ENCODE data around the gene FGF5.

FGF5 gene

DNA sequence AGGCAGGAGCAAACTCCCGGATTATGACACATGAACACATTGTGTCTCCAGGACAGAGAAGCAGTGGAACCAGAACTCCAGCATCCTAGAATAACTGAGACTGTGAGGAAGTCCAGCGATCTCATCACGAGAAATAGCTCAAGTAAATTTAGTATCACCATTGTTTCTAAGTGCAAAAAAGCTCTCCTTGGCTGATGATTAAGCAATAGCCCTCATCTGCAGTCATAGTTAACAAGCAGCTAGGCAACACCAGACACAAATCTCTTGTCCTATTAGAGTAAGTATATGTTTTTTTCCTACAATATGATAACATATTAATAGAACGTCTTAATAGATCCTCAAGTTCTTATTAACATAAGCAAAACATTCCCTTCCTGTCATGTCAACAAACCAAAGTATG is 66.7 kb downstream of the FGF5 start:
- TF ChIP-seq, protein P1, sequence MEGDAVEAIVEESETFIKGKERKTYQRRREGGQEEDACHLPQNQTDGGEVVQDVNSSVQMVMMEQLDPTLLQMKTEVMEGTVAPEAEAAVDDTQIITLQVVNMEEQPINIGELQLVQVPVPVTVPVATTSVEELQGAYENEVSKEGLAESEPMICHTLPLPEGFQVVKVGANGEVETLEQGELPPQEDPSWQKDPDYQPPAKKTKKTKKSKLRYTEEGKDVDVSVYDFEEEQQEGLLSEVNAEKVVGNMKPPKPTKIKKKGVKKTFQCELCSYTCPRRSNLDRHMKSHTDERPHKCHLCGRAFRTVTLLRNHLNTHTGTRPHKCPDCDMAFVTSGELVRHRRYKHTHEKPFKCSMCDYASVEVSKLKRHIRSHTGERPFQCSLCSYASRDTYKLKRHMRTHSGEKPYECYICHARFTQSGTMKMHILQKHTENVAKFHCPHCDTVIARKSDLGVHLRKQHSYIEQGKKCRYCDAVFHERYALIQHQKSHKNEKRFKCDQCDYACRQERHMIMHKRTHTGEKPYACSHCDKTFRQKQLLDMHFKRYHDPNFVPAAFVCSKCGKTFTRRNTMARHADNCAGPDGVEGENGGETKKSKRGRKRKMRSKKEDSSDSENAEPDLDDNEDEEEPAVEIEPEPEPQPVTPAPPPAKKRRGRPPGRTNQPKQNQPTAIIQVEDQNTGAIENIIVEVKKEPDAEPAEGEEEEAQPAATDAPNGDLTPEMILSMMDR (IDR thresholded peaks at IDR 0.05) = no peak
- no peaks in the 10 kb centered on the region for H3K36me3 ChIP-seq (ENCODE audit: control insufficient read depth, insufficient read depth, low read length)
- no peak overlapping the region for H3K9ac ChIP-seq
- H3K9me3 ChIP-seq (ENCODE audit: control insufficient read depth, low read length) = no peaks in the 10 kb centered on the region
- no peak overlapping the region for H3K4me2 ChIP-seq (ENCODE audit: low read length)
- H3K79me2 ChIP-seq = no peaks in the 10 kb centered on the region
- no peak overlapping the region for H3K27ac ChIP-seq
- no peaks in the 10 kb centered on the region for H3K4me1 ChIP-seq
- H2AFZ ChIP-seq = no peak overlapping the region
- no peaks in the 10 kb centered on the region for H3K27me3 ChIP-seq (ENCODE audit: control insufficient read depth, insufficient read depth, low read length)
- H3K4me3 ChIP-seq (ENCODE audit: low read depth, low read length) = no peak overlapping the region

DNA sequence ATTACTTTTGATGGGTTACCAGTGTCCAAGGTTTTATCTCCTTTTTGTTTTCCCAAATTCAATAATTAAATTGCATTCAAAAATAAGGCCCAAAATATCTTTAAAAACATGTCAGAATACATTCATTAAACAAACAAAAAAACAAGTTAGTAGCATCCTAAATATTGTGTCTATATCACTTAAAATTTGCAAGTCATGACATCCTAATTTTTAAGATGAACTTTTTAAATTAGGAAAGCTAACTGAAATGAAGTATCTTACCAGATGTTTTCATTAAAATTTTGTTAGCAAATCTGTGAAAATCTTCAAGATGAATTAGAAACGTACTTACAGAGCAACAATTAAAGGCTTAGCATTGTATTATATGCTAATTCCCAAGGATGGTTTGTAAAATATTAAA is 68.1 kb downstream of the FGF5 start:
- no peak overlapping the region for H2AFZ ChIP-seq
- H3K27me3 ChIP-seq (ENCODE audit: control insufficient read depth, insufficient read depth, low read length) = no peaks in the 10 kb centered on the region
- H3K4me1 ChIP-seq = no peaks in the 10 kb centered on the region
- no peak overlapping the region for H3K4me3 ChIP-seq (ENCODE audit: low read depth, low read length)
- TF ChIP-seq, protein P1 (IDR thresholded peaks at IDR 0.05) = no peak
- H3K4me2 ChIP-seq (ENCODE audit: low read length) = no peak overlapping the region
- H3K79me2 ChIP-seq = no peaks in the 10 kb centered on the region
- H3K36me3 ChIP-seq (ENCODE audit: control insufficient read depth, insufficient read depth, low read length) = no peaks in the 10 kb centered on the region
- no peak overlapping the region for H3K27ac ChIP-seq
- H3K9me3 ChIP-seq (ENCODE audit: control insufficient read depth, low read length) = no peaks in the 10 kb centered on the region
- no peak overlapping the region for H3K9ac ChIP-seq

DNA sequence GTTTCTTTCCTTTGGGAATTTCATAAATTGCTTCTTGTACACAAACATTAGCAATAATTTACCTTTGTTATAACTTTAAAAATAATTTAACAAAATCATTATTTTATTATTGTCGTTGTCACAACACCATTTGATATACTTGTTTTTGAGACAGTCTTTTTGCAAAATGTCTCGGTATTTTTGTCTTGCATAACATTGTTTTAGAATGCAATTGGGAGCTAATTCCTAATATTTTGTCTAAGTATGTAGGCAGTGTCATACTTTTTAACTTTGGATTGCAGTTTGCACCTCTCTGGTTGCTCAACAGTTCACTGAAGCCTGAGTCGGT is 68.7 kb downstream of the FGF5 start:
- Histone ChIP-seq H3K9me3 (ENCODE audit: control insufficient read depth, low read length) (no peaks in the 10 kb centered on the region), H3K27ac (no peak overlapping the region), H3K4me1 (no peaks in the 10 kb centered on the region), H3K4me3 (ENCODE audit: low read depth, low read length) (peak overlapping the region; percentile 67), H3K4me2 (ENCODE audit: low read length) (peak overlapping the region; percentile 100), H3K27me3 (ENCODE audit: control insufficient read depth, insufficient read depth, low read length) (no peaks in the 10 kb centered on the region), H3K9ac (no peak overlapping the region), H3K36me3 (ENCODE audit: control insufficient read depth, insufficient read depth, low read length) (no peaks in the 10 kb centered on the region), H2AFZ (peak overlapping the region; percentile 73), H3K79me2 (no peaks in the 10 kb centered on the region)
- TF ChIP-seq, protein P1 (IDR thresholded peaks at IDR 0.05) = no peak

DNA sequence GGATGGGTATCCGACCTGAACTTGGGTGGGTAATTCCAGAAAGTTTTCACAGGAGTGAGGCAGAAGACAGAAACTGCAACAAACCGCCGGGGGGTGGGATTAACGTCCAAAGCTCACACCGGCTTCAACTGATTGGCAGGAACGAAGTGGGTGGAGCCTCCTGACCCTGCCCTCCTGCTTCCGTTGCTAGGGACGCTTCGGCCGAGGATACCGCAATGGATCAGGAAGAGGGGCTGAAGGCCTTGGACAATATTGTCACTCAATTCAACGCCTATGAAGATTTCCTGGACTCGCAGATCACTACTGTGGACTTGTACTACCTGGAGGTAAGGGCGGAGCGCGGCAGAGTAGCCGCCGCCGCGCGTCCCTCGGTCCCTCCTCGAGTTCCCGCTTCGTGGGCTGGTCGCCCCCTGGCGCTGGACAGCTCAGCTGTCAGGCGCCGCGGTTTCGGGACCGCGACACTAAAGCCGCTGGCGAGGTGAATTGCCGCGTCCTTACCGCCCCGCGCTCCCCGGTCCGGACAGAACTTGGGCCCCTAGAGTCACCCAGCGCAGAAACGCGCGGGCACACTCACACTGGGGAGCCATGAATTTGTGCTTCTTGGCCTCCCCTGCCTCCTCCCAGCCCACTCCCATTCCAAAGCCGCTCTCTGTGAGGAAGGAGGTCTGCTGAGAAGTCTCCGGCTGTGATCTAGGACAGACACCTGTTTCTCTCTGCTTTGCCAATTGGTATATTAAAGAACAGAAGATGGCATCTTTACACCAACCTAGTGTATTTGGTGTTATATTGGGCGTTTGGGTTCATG is 69.3 kb downstream of the FGF5 start, which contains the start of gene CFAP299:
TSS of gene CFAP299 (plus strand) at position 177 of the 805 bp plus-strand sequence.
- peak within 1 kb of the TSS; percentile 67 for H3K4me3 ChIP-seq (ENCODE audit: low read depth, low read length)
- TF ChIP-seq, protein P1 (IDR thresholded peaks at IDR 0.05) = peak; percentile 28
- H3K27me3 ChIP-seq (ENCODE audit: control insufficient read depth, insufficient read depth, low read length) = no peaks in the 10 kb centered on the region
- H3K4me2 ChIP-seq (ENCODE audit: low read length) = peak within 1 kb of the TSS; percentile 100
- no peak within 1 kb of the TSS for H3K27ac ChIP-seq
- H3K9me3 ChIP-seq (ENCODE audit: control insufficient read depth, low read length) = no peaks in the 10 kb centered on the region
- H3K79me2 ChIP-seq = no peaks in the 10 kb centered on the region
- no peaks in the 10 kb centered on the region for H3K4me1 ChIP-seq
- peak within 1 kb of the TSS; percentile 73 for H2AFZ ChIP-seq
- H3K36me3 ChIP-seq (ENCODE audit: control insufficient read depth, insufficient read depth, low read length) = no peaks in the 10 kb centered on the region
- H3K9ac ChIP-seq = no peak within 1 kb of the TSS

DNA sequence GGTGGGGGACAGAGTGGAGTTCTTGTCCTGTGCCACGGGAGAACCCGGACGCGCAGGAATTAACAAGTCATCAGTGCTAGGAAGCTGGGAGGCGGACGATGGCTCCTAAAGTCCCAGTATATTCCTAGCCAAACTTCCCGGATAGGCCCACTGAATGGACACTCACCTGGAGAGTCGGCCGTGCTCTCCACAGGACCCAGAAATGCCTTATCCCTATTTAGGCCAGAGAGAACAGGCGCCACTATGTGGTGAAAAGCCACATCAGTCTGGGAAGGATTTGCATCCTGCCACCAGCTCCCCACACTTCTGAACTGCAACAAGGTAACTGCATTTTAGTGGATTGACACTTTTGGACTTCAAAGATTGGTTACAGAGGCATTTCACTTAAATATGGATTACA is 70.1 kb downstream of the FGF5 start:
- no peaks in the 10 kb centered on the region for H3K9me3 ChIP-seq (ENCODE audit: control insufficient read depth, low read length)
- TF ChIP-seq, protein P1 (IDR thresholded peaks at IDR 0.05) = no peak
- H3K36me3 ChIP-seq (ENCODE audit: control insufficient read depth, insufficient read depth, low read length) = no peaks in the 10 kb centered on the region
- no peaks in the 10 kb centered on the region for H3K79me2 ChIP-seq
- H3K4me1 ChIP-seq = no peaks in the 10 kb centered on the region
- no peaks in the 10 kb centered on the region for H3K27me3 ChIP-seq (ENCODE audit: control insufficient read depth, insufficient read depth, low read length)
- H3K4me2 ChIP-seq (ENCODE audit: low read length) = peak overlapping the region; percentile 100
- H3K4me3 ChIP-seq (ENCODE audit: low read depth, low read length) = peak overlapping the region; percentile 67
- no peak overlapping the region for H3K27ac ChIP-seq
- H3K9ac ChIP-seq = no peak overlapping the region
- H2AFZ ChIP-seq = peak overlapping the region; percentile 73
